Measurements from ENCODE around the gene EDEM3. TPM values are rescaled to one million over a fixed set of nuclear protein-coding genes. Genes with fewer than 3 reads are reported as not detected.
A peak's percentile ranks its signal among the peaks of the same experiment; 100 is the strongest.

The EDEM3 gene
- polyA plus RNA-seq, 4 donors = 9.7 to 40.6 (median 13.8) TPM

DNA sequence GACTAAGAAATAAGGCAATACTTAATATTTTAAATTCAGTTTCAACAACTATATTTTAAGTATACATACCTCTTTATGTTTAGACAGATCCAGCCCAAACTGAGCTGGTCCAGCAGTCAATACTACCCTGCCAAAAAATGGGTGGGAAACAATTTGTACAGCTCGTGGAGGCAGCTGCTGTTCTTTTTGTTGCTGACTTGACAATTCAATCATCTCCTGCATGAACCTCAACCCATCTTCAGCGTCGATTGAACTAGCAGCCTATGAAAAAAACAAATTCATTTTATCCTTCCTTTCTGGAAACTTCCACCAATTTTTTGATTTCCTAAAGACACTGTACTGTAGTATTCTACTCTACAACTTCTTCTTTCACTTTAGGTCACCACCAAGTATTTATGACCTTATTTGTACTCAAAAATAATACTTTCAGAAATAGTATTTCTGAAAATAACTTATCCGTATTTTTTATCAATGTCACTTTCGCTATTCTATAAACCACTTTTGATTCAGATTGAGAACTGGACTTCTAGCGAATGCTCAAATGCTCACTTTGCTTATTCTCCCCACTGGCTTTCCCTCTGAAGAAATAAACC is 46.5 kb downstream of the EDEM3 start:
- no peaks in the 10 kb centered on the region for H3K4me1 ChIP-seq (ENCODE audit: control insufficient read depth in 3 of 3, insufficient read depth in 2 of 3, low read depth in 1 of 3, low read length in 2 of 3)
- H3K4me3 ChIP-seq (ENCODE audit: low read depth in 1 of 3, low read length in 3 of 3) = no peak overlapping the region
- no peak overlapping the region for H3K27ac ChIP-seq (ENCODE audit: low read depth in 1 of 3, low read length in 2 of 3)
- H3K36me3 ChIP-seq (ENCODE audit: control insufficient read depth in 3 of 3, insufficient read depth in 2 of 3, low read depth in 1 of 3, low read length in 3 of 3) = peaks cover 11 to 25% (median 17%) of the 10 kb centered on the region in 3 donors
- WGBS, 3 donors = 70 to 92% (median 80%) methylated on average over 6 of the region's 6 CpGs
- no peaks in the 10 kb centered on the region for H3K27me3 ChIP-seq (ENCODE audit: control insufficient read depth in 3 of 3, insufficient read depth in 3 of 3, low read length in 3 of 3)
- H3K9me3 ChIP-seq (ENCODE audit: control insufficient read depth in 2 of 2, insufficient read depth in 1 of 2, low read depth in 1 of 2, low read length in 1 of 2) = no peaks in the 10 kb centered on the region
- FAIRE-seq (no peak), DNase-seq (no peak)

DNA sequence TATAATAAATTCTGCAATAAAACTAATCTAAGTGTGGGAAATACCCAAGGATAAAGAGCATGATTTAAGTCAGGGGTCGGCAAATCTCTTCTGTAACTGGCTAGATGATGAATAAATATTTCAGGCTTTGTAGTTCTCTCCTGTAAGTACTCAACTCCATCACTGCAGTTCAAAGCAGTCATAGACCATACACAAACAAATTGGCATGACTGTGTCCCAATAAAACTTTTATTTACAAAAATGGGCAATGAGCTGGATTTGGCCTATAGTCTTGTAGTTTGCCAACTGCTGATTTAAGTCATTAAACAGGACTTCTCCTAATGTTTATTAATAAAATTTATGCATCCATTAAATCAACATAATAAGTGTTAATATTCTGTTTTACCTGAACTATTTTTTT is 49.4 kb downstream of the EDEM3 start:
- Histone ChIP-seq H3K4me3 (ENCODE audit: low read depth in 1 of 3, low read length in 3 of 3) (no peak overlapping the region), H3K4me1 (ENCODE audit: control insufficient read depth in 3 of 3, insufficient read depth in 2 of 3, low read depth in 1 of 3, low read length in 2 of 3) (no peaks in the 10 kb centered on the region), H3K36me3 (ENCODE audit: control insufficient read depth in 3 of 3, insufficient read depth in 2 of 3, low read depth in 1 of 3, low read length in 3 of 3) (peaks cover 8 to 21% (median 15%) of the 10 kb centered on the region in 3 donors), H3K9me3 (ENCODE audit: control insufficient read depth in 2 of 2, insufficient read depth in 1 of 2, low read depth in 1 of 2, low read length in 1 of 2) (no peaks in the 10 kb centered on the region), H3K27ac (ENCODE audit: low read depth in 1 of 3, low read length in 2 of 3) (no peak overlapping the region), H3K27me3 (ENCODE audit: control insufficient read depth in 3 of 3, insufficient read depth in 3 of 3, low read length in 3 of 3) (no peaks in the 10 kb centered on the region)
- no peak for FAIRE-seq
- WGBS, 3 donors = 89 to 90% (median 89%) methylated on average over 1 of the region's 1 CpG
- no peak for DNase-seq

DNA sequence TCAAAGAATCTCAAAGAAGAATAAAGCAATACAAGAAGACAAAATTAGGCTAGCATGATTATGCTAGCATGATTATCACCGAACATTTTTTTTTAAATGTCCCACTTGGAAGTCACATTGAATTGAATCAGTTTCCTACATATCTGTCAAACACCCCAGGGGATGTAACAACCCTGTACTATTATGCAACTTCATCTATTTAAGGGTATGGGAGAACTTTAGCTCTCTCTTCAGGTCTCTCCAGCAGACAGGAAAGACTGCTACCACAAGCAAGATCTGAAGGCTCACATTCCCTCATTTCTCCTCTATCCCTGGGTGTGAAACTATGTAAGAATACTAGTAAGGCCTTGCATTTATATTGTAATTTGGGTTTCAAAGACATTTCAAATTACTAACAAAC is 52.8 kb downstream of the EDEM3 start:
- no peak overlapping the region for H3K27ac ChIP-seq (ENCODE audit: low read depth in 1 of 3, low read length in 2 of 3)
- peaks cover 4 to 13% (median 11%) of the 10 kb centered on the region in 3 donors for H3K36me3 ChIP-seq (ENCODE audit: control insufficient read depth in 3 of 3, insufficient read depth in 2 of 3, low read depth in 1 of 3, low read length in 3 of 3)
- FAIRE-seq = no peak
- WGBS, 3 donors = 89 to 96% (median 90%) methylated on average over 1 of the region's 1 CpG
- no peak overlapping the region for H3K4me3 ChIP-seq (ENCODE audit: low read depth in 1 of 3, low read length in 3 of 3)
- H3K4me1 ChIP-seq (ENCODE audit: control insufficient read depth in 3 of 3, insufficient read depth in 2 of 3, low read depth in 1 of 3, low read length in 2 of 3) = no peaks in the 10 kb centered on the region
- H3K9me3 ChIP-seq (ENCODE audit: control insufficient read depth in 2 of 2, insufficient read depth in 1 of 2, low read depth in 1 of 2, low read length in 1 of 2) = no peaks in the 10 kb centered on the region
- H3K27me3 ChIP-seq (ENCODE audit: control insufficient read depth in 3 of 3, insufficient read depth in 3 of 3, low read length in 3 of 3) = no peaks in the 10 kb centered on the region
- DNase-seq = no peak

DNA sequence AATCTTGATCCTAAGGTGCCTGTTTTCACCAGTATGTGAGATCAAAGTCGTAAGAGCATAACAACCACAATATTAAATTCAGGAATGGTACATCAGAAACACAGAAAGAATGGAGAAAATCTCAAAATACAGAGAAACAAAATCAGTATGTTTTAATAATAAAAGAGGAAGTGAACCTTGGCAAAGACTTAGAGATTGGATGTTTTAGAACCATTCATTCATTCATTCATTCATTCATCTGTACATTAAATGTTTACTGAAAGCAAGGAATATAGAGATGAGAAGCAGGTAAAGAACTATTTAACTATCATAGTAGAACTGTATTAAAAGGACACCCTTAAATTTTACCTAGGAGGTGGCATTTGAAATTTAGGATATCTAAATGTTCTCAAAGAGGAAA is 55.7 kb downstream of the EDEM3 start:
- WGBS, 3 donors = 97 to 100% (median 98%) methylated on average over 1 of the region's 1 CpG
- H3K27me3 ChIP-seq (ENCODE audit: control insufficient read depth in 3 of 3, insufficient read depth in 3 of 3, low read length in 3 of 3) = no peaks in the 10 kb centered on the region
- H3K4me3 ChIP-seq (ENCODE audit: low read depth in 1 of 3, low read length in 3 of 3) = no peak overlapping the region
- FAIRE-seq (no peak), DNase-seq (no peak)
- no peaks in the 10 kb centered on the region for H3K9me3 ChIP-seq (ENCODE audit: control insufficient read depth in 2 of 2, insufficient read depth in 1 of 2, low read depth in 1 of 2, low read length in 1 of 2)
- no peak overlapping the region for H3K27ac ChIP-seq (ENCODE audit: low read depth in 1 of 3, low read length in 2 of 3)
- H3K4me1 ChIP-seq (ENCODE audit: control insufficient read depth in 3 of 3, insufficient read depth in 2 of 3, low read depth in 1 of 3, low read length in 2 of 3) = no peaks in the 10 kb centered on the region
- H3K36me3 ChIP-seq (ENCODE audit: control insufficient read depth in 3 of 3, insufficient read depth in 2 of 3, low read depth in 1 of 3, low read length in 3 of 3) = peaks cover 4 to 15% (median 4%) of the 10 kb centered on the region in 3 donors

DNA sequence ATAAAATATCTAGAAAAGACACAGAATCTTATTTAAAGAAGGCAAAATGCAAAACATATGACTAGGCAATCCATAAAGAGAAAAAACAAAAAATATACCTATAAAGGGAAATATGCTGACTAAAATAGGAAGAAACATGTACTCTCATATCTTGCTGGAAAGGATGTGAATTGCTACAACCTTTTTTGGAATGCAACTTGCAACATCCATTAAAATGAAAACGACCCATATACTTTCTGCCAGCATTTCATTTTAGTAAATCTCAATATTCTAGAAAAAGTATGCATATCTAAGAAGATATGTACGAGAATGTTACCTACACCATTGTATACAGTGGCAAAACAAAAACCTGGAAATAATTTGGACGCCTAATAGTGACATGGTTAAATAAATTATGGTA is 56.6 kb downstream of the EDEM3 start:
- FAIRE-seq = no peak
- 80% methylated on average over 3 of the region's 3 CpGs for WGBS, 3 donors

DNA sequence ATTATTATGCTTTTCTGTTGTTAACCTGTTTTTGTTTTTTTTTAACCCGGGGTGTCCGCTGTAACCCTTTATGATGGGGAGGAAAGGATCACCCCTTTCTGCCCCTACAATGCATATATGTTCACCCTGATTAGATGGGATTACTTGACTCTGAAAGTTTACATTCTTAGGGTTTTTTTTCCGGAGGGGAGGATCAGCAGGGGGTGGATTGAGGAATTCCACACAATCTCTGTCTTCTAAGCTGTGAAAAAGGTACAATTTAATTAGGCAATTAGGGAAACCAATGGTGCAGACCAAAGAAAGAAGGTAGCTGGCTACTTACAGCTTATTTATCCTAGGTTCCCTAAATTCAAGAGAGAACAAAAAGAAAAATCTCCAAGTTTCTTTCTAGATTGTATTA is 58.3 kb downstream of the EDEM3 start:
- H3K27ac ChIP-seq (ENCODE audit: low read depth in 1 of 3, low read length in 2 of 3) = no peak overlapping the region
- H3K4me1 ChIP-seq (ENCODE audit: control insufficient read depth in 3 of 3, insufficient read depth in 2 of 3, low read depth in 1 of 3, low read length in 2 of 3) = no peaks in the 10 kb centered on the region
- no peaks in the 10 kb centered on the region for H3K27me3 ChIP-seq (ENCODE audit: control insufficient read depth in 3 of 3, insufficient read depth in 3 of 3, low read length in 3 of 3)
- DNase-seq (no peak), FAIRE-seq (no peak)
- H3K36me3 ChIP-seq (ENCODE audit: control insufficient read depth in 3 of 3, insufficient read depth in 2 of 3, low read depth in 1 of 3, low read length in 3 of 3) = peaks cover 0 to 10% (median 4%) of the 10 kb centered on the region in 3 donors
- H3K9me3 ChIP-seq (ENCODE audit: control insufficient read depth in 2 of 2, insufficient read depth in 1 of 2, low read depth in 1 of 2, low read length in 1 of 2) = no peaks in the 10 kb centered on the region
- no peak overlapping the region for H3K4me3 ChIP-seq (ENCODE audit: low read depth in 1 of 3, low read length in 3 of 3)
- WGBS, 3 donors = 65 to 91% (median 81%) methylated on average over 3 of the region's 3 CpGs

More for the DNA sequence above, 56.6 kb downstream of the EDEM3 start:
- peaks cover 0 to 13% (median 4%) of the 10 kb centered on the region in 3 donors for H3K36me3 ChIP-seq (ENCODE audit: control insufficient read depth in 3 of 3, insufficient read depth in 2 of 3, low read depth in 1 of 3, low read length in 3 of 3)
- no peak overlapping the region for H3K27ac ChIP-seq (ENCODE audit: low read depth in 1 of 3, low read length in 2 of 3)
- no peaks in the 10 kb centered on the region for H3K4me1 ChIP-seq (ENCODE audit: control insufficient read depth in 3 of 3, insufficient read depth in 2 of 3, low read depth in 1 of 3, low read length in 2 of 3)
- H3K9me3 ChIP-seq (ENCODE audit: control insufficient read depth in 2 of 2, insufficient read depth in 1 of 2, low read depth in 1 of 2, low read length in 1 of 2) = no peaks in the 10 kb centered on the region
- no peak overlapping the region for H3K4me3 ChIP-seq (ENCODE audit: low read depth in 1 of 3, low read length in 3 of 3)
- H3K27me3 ChIP-seq (ENCODE audit: control insufficient read depth in 3 of 3, insufficient read depth in 3 of 3, low read length in 3 of 3) = no peaks in the 10 kb centered on the region
- no peak for DNase-seq

DNA sequence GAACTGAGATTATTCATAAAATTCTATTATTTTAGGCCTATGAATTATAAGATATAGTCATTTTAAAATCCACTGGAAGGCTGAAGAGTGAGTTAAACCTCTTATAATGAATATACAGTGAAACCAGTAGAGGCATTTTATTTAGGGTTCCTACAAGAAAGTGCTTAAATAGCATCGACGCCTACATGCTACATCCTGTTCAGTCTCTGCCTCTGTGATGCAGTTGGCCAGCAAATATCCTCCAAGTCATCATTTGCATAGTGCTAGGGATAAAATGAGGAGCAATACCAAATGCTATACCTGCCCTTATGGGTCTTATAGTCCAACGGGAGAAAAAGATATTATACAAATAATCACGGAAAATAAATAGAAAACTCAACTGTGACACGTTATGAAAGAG is 59.6 kb downstream of the EDEM3 start:
- Histone ChIP-seq H3K36me3 (ENCODE audit: control insufficient read depth in 3 of 3, insufficient read depth in 2 of 3, low read depth in 1 of 3, low read length in 3 of 3) (peaks cover 0 to 10% (median 4%) of the 10 kb centered on the region in 3 donors), H3K4me1 (ENCODE audit: control insufficient read depth in 3 of 3, insufficient read depth in 2 of 3, low read depth in 1 of 3, low read length in 2 of 3) (no peaks in the 10 kb centered on the region), H3K27ac (ENCODE audit: low read depth in 1 of 3, low read length in 2 of 3) (no peak overlapping the region), H3K27me3 (ENCODE audit: control insufficient read depth in 3 of 3, insufficient read depth in 3 of 3, low read length in 3 of 3) (no peaks in the 10 kb centered on the region), H3K4me3 (ENCODE audit: low read depth in 1 of 3, low read length in 3 of 3) (no peak overlapping the region), H3K9me3 (ENCODE audit: control insufficient read depth in 2 of 2, insufficient read depth in 1 of 2, low read depth in 1 of 2, low read length in 1 of 2) (no peaks in the 10 kb centered on the region)
- no peak for DNase-seq
- WGBS, 3 donors = 72 to 81% (median 77%) methylated on average over 5 of the region's 5 CpGs
- no peak for FAIRE-seq

DNA sequence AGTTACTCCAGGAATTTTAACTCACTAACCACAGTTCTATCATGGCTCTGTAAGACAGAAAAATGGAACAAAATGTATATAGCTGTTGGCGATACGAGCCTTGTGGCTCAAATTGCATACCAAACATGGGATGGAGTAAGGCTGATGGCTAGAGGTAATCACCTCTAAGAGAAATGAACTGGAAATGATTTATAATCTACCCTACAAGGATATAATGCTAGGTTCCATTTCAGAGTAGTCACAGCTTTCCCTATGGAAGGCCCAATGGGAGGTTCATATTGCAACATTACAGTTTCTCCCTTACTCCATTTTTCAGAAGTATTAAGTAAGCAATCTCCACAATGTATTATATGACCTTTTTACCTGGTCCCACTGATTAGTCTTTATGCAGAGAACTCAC is 61.6 kb downstream of the EDEM3 start:
- H3K4me3 ChIP-seq (ENCODE audit: low read depth in 1 of 3, low read length in 3 of 3) = no peak overlapping the region
- H3K27ac ChIP-seq (ENCODE audit: low read depth in 1 of 3, low read length in 2 of 3) = no peak overlapping the region
- no peaks in the 10 kb centered on the region for H3K4me1 ChIP-seq (ENCODE audit: control insufficient read depth in 3 of 3, insufficient read depth in 2 of 3, low read depth in 1 of 3, low read length in 2 of 3)
- no peaks in the 10 kb centered on the region for H3K27me3 ChIP-seq (ENCODE audit: control insufficient read depth in 3 of 3, insufficient read depth in 3 of 3, low read length in 3 of 3)
- DNase-seq (no peak), FAIRE-seq (no peak)
- H3K9me3 ChIP-seq (ENCODE audit: control insufficient read depth in 2 of 2, insufficient read depth in 1 of 2, low read depth in 1 of 2, low read length in 1 of 2) = no peaks in the 10 kb centered on the region
- 95 to 100% (median 97%) methylated on average over 2 of the region's 2 CpGs for WGBS, 3 donors
- peaks cover 0 to 10% (median 4%) of the 10 kb centered on the region in 3 donors for H3K36me3 ChIP-seq (ENCODE audit: control insufficient read depth in 3 of 3, insufficient read depth in 2 of 3, low read depth in 1 of 3, low read length in 3 of 3)

DNA sequence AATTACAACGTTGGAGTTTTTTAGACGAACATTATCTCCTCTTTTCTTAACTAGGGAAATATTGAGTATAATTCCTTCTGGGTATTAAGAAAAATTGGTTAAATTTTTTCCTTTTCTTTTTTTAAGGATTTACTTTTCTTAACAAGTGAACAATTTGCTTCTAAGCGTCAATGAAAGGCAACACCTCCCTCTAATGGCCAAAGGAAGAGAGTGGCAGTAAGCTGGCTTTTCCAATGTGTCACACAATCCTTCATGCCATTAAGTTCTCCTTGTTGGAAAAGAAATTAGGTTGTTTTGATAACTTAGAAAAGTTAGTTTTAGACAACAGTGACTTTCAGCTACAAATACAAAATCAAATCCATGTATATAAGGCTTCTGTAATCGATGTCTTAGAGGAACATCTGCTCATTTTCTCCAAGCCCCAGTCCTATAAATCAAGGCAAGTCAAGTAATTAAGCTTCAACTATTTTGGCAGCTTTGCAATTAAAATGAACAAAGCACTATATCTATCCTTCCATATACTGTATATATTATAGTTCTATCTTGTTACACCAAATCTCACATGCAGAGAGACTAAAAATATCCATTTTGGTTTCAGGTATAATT is 62.8 kb downstream of the EDEM3 start:
- Histone ChIP-seq H3K36me3 (ENCODE audit: control insufficient read depth in 3 of 3, insufficient read depth in 2 of 3, low read depth in 1 of 3, low read length in 3 of 3) (peaks cover 0 to 10% (median 4%) of the 10 kb centered on the region in 3 donors), H3K9me3 (ENCODE audit: control insufficient read depth in 2 of 2, insufficient read depth in 1 of 2, low read depth in 1 of 2, low read length in 1 of 2) (no peaks in the 10 kb centered on the region), H3K27me3 (ENCODE audit: control insufficient read depth in 3 of 3, insufficient read depth in 3 of 3, low read length in 3 of 3) (no peaks in the 10 kb centered on the region), H3K4me1 (ENCODE audit: control insufficient read depth in 3 of 3, insufficient read depth in 2 of 3, low read depth in 1 of 3, low read length in 2 of 3) (no peaks in the 10 kb centered on the region), H3K4me3 (ENCODE audit: low read depth in 1 of 3, low read length in 3 of 3) (no peak overlapping the region), H3K27ac (ENCODE audit: low read depth in 1 of 3, low read length in 2 of 3) (no peak overlapping the region)
- DNase-seq (peak; percentile 50 to 53), FAIRE-seq (peak; percentile 26)
- WGBS, 3 donors = 26 to 40% (median 34%) methylated on average over 4 of the region's 4 CpGs
